ENCODE results near the gene FAR2.

Gene FAR2

DNA sequence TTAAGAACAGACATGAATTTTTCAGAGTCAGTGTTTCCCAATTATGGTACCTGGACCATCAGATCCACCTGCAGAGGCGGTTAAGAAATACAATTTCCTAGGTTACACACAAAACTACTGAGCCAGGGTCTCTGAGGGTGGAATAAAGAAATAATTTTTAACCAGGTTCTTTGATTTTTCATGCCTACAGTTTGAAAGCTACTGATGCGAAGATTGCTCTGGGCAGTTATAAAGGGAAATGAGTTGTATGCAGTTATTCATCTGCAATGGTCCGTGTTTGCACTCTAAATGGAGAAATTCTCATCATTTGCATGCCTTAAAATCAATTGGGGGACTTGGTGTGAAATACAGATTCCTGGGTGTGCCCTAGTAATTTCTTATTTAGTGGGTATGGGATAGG is 142.1 kb downstream of the FAR2 start:
- Histone ChIP-seq H3K9me3 (ENCODE audit: insufficient read depth, low read length) (no peaks in the 10 kb centered on the region), H3K36me3 (replicated peaks; ENCODE audit: low read depth, low read length) (no peaks in the 10 kb centered on the region)

DNA sequence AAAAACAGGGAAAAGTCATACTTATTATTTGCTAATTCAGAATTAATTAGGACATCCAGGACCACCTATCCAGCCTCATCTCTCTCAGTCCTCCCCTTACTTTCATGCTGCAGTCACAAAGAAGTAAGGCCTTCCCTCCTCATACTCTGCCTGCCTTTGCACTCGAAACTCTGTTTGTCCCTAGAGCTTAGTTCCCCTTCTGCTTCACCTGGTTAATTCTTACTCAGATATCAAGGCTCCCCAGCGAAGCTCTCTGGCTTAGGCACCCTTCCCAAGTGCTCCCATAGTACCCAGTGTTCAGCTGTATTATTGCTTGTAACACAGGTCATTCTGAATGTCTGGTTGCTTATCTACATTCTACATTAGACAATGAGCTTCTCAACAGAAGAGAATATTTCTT is 150.6 kb downstream of the FAR2 start:
- H3K27ac ChIP-seq (ENCODE audit: low read length), result no peak overlapping the region
- no peak overlapping the region for H3K9ac ChIP-seq (ENCODE audit: low read length)
- peak overlapping the region; percentile 34 for H3K4me2 ChIP-seq (ENCODE audit: low read length)
- no peaks in the 10 kb centered on the region for H4K20me1 ChIP-seq (ENCODE audit: insufficient read depth, low read length)
- TF ChIP-seq, protein P1, sequence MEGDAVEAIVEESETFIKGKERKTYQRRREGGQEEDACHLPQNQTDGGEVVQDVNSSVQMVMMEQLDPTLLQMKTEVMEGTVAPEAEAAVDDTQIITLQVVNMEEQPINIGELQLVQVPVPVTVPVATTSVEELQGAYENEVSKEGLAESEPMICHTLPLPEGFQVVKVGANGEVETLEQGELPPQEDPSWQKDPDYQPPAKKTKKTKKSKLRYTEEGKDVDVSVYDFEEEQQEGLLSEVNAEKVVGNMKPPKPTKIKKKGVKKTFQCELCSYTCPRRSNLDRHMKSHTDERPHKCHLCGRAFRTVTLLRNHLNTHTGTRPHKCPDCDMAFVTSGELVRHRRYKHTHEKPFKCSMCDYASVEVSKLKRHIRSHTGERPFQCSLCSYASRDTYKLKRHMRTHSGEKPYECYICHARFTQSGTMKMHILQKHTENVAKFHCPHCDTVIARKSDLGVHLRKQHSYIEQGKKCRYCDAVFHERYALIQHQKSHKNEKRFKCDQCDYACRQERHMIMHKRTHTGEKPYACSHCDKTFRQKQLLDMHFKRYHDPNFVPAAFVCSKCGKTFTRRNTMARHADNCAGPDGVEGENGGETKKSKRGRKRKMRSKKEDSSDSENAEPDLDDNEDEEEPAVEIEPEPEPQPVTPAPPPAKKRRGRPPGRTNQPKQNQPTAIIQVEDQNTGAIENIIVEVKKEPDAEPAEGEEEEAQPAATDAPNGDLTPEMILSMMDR (IDR thresholded peaks at IDR 0.05; ENCODE audit: low read depth, low read length), result no peak
- no peak for TF ChIP-seq EZH2phosphoT487 (IDR thresholded peaks at IDR 0.05; ENCODE audit: low read depth)
- H3K79me2 ChIP-seq (ENCODE audit: low read length), result no peaks in the 10 kb centered on the region
- no peaks in the 10 kb centered on the region for H3K9me3 ChIP-seq (ENCODE audit: insufficient read depth, low read length)
- H3K36me3 ChIP-seq (replicated peaks; ENCODE audit: low read depth, low read length), result no peaks in the 10 kb centered on the region
- no peak overlapping the region for H2AFZ ChIP-seq (ENCODE audit: low read depth, low read length)
- H3K4me1 ChIP-seq (ENCODE audit: low read length), result peaks cover 12% of the 10 kb centered on the region
- no peak overlapping the region for H3K4me3 ChIP-seq (ENCODE audit: low read length)
- no peaks in the 10 kb centered on the region for H3K27me3 ChIP-seq (ENCODE audit: low read depth, low read length)

More for the DNA sequence above, 142.1 kb downstream of the FAR2 start:
- no peaks in the 10 kb centered on the region for H3K27me3 ChIP-seq (ENCODE audit: low read depth, low read length)
- no peak overlapping the region for H3K4me2 ChIP-seq (ENCODE audit: low read length)
- H3K79me2 ChIP-seq (ENCODE audit: low read length), result no peaks in the 10 kb centered on the region
- no peak overlapping the region for H3K27ac ChIP-seq (ENCODE audit: low read length)
- H2AFZ ChIP-seq (ENCODE audit: low read depth, low read length), result no peak overlapping the region
- no peaks in the 10 kb centered on the region for H4K20me1 ChIP-seq (ENCODE audit: insufficient read depth, low read length)
- H3K9ac ChIP-seq (ENCODE audit: low read length), result no peak overlapping the region
- H3K4me3 ChIP-seq (ENCODE audit: low read length), result no peak overlapping the region
- H3K4me1 ChIP-seq (ENCODE audit: low read length), result no peaks in the 10 kb centered on the region
- TF ChIP-seq EZH2phosphoT487 (IDR thresholded peaks at IDR 0.05; ENCODE audit: low read depth), result no peak
- TF ChIP-seq, protein P1 (IDR thresholded peaks at IDR 0.05; ENCODE audit: low read depth, low read length), result no peak

DNA sequence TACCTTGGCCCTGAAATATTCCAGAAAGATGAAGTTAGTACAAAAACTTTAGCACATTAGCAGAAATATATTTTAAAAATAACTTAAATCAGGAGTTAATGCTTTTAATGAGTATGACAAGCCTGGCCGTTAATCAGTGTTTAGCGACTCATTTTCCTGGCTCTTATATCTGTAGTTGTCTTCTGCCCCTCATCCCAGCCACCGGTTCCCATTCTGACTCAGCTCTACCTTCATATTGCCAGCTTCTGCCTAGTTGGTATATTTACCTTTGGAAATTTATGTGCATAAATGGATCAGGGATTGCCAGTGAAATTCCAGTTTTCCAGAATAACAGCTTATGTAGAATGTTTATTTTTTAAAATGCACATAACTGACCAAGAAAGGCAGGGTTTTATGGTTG is 152.0 kb downstream of the FAR2 start:
- no peaks in the 10 kb centered on the region for H3K36me3 ChIP-seq (replicated peaks; ENCODE audit: low read depth, low read length)
- no peak overlapping the region for H3K4me2 ChIP-seq (ENCODE audit: low read length)
- no peaks in the 10 kb centered on the region for H4K20me1 ChIP-seq (ENCODE audit: insufficient read depth, low read length)
- no peak overlapping the region for H3K9ac ChIP-seq (ENCODE audit: low read length)
- H3K9me3 ChIP-seq (ENCODE audit: insufficient read depth, low read length), result no peaks in the 10 kb centered on the region
- H3K27me3 ChIP-seq (ENCODE audit: low read depth, low read length), result no peaks in the 10 kb centered on the region
- no peak overlapping the region for H3K4me3 ChIP-seq (ENCODE audit: low read length)
- TF ChIP-seq EZH2phosphoT487 (IDR thresholded peaks at IDR 0.05; ENCODE audit: low read depth), result no peak
- peaks cover 12% of the 10 kb centered on the region for H3K4me1 ChIP-seq (ENCODE audit: low read length)
- no peak overlapping the region for H2AFZ ChIP-seq (ENCODE audit: low read depth, low read length)
- H3K27ac ChIP-seq (ENCODE audit: low read length), result no peak overlapping the region
- H3K79me2 ChIP-seq (ENCODE audit: low read length), result no peaks in the 10 kb centered on the region

DNA sequence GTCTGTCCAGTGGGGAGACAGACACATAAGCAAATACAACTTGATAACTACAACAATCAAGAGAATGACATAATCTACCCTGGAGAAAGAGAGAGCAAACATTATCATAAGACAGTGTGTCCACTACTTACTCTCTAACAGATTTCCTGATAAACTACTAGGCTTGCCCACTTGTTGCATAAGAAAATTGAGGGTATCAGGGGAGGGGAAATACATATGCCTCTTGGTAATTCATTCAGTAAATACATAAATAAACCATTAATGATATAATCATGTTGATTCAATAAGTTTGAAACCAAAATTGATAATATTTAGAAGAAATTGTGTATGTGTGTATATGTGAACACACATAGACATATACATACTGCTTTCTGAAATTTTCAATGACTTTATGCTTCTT is 155.3 kb downstream of the FAR2 start:
- TF ChIP-seq, protein P1 (IDR thresholded peaks at IDR 0.05; ENCODE audit: low read depth, low read length), result no peak
- no peak for TF ChIP-seq EZH2phosphoT487 (IDR thresholded peaks at IDR 0.05; ENCODE audit: low read depth)

DNA sequence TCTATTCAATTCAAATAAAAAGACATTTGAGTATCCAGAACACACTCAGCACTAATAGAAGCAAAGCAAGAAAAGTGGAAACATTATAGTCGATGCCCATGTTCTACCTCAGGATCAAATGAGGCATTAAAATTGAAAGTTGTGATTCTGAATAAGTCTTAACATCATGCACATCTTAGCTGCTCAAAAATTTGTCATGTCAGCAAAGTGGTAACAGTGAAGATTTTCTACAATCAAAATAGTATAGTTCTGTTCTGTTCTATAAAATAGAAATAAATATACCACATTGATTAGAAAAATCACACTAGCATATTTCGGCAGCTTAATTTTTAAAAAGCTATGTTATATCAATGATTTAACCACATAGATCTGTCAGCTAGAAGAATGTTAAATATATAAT is 157.2 kb downstream of the FAR2 start:
- Histone ChIP-seq H3K27me3 (ENCODE audit: low read depth, low read length) (no peaks in the 10 kb centered on the region), H3K27ac (ENCODE audit: low read length) (no peak overlapping the region), H3K4me3 (ENCODE audit: low read length) (no peak overlapping the region), H3K36me3 (replicated peaks; ENCODE audit: low read depth, low read length) (no peaks in the 10 kb centered on the region), H3K4me1 (ENCODE audit: low read length) (peaks cover 10% of the 10 kb centered on the region), H2AFZ (ENCODE audit: low read depth, low read length) (no peak overlapping the region), H4K20me1 (ENCODE audit: insufficient read depth, low read length) (no peaks in the 10 kb centered on the region), H3K4me2 (ENCODE audit: low read length) (no peak overlapping the region), H3K9ac (ENCODE audit: low read length) (no peak overlapping the region), H3K79me2 (ENCODE audit: low read length) (no peaks in the 10 kb centered on the region), H3K9me3 (ENCODE audit: insufficient read depth, low read length) (no peaks in the 10 kb centered on the region)
- TF ChIP-seq EZH2phosphoT487 (IDR thresholded peaks at IDR 0.05; ENCODE audit: low read depth), result no peak
- TF ChIP-seq, protein P1 (IDR thresholded peaks at IDR 0.05; ENCODE audit: low read depth, low read length), result no peak

More for the DNA sequence above, 155.3 kb downstream of the FAR2 start:
- Histone ChIP-seq H3K9ac (ENCODE audit: low read length) (no peak overlapping the region), H3K4me1 (ENCODE audit: low read length) (peaks cover 8% of the 10 kb centered on the region), H3K27me3 (ENCODE audit: low read depth, low read length) (no peaks in the 10 kb centered on the region), H3K4me3 (ENCODE audit: low read length) (no peak overlapping the region), H3K79me2 (ENCODE audit: low read length) (no peaks in the 10 kb centered on the region), H2AFZ (ENCODE audit: low read depth, low read length) (no peak overlapping the region), H3K36me3 (replicated peaks; ENCODE audit: low read depth, low read length) (no peaks in the 10 kb centered on the region), H3K4me2 (ENCODE audit: low read length) (no peak overlapping the region), H3K27ac (ENCODE audit: low read length) (no peak overlapping the region), H3K9me3 (ENCODE audit: insufficient read depth, low read length) (no peaks in the 10 kb centered on the region), H4K20me1 (ENCODE audit: insufficient read depth, low read length) (no peaks in the 10 kb centered on the region)

Data from OCI-LY3 (cell line).